Fibroblast of skin of right biceps (primary cell): ENCODE results near the gene KATNIP.

Experiments
- DNase-seq: peaks from one replicate; pipeline ENCODE4 v3.0.0-alpha.2; 2013

KATNIP gene

GRCh38 chr16:27586711-27587110, 36.8 kb downstream of the KATNIP start:
- no peak for DNase-seq

DNA sequence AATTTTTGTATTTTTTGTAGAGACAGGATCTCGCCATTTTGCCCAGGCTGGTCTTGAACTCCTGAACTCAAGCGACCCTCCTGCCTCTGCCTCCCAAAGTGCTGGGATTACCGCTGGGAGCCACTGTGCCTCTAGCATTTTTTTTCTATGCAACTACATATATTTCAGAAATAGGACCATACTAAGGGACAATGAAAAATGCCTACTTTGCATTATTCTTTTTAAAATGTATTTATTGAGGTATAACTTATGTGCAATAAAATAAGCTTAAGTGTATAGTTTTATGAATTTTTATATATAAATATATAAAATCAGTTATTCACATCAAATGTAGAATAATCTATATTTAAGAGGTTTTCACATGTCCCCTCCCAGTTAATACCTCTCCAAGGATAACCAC, 38.1 kb downstream of the KATNIP start:
- DNase-seq = no peak

DNA sequence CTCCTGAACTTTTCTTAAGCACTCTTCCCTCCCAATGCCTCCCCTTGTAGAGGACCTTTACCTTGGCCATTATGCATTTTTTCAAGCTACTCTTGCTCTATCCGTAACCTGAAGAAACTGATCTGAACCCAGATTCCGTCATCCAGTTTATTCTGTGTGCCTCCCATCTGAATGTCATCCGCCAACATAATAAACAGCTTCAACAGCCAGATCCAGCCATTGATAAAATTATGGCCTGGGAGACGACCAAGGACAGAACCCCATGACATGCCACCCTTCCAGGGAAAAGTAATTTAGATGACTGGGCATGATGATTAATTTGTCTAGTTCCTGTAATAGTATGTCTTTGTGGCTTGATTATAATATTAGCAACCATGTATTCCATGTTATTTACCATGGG, 41.9 kb downstream of the KATNIP start:
- DNase-seq = no peak

DNA sequence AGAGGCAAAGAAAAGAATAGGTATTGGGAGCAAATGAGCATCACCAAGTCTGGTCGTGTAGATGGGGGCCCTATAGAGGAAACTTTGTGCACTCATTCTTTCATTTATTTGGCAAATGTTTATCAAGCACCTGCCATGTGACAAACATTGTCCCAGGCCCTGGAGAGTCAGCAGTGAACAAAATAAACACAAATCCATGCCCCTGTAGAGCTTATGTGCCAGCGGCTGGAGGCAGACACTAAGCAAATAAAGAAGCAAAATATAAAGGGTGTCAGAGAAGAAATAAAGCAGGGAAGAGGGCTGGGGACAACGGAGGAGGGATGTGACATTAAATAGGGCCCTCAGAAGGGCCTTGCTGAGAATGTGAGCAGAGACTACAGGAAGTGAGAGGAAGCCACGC, 45.5 kb downstream of the KATNIP start:
- no peak for DNase-seq

DNA sequence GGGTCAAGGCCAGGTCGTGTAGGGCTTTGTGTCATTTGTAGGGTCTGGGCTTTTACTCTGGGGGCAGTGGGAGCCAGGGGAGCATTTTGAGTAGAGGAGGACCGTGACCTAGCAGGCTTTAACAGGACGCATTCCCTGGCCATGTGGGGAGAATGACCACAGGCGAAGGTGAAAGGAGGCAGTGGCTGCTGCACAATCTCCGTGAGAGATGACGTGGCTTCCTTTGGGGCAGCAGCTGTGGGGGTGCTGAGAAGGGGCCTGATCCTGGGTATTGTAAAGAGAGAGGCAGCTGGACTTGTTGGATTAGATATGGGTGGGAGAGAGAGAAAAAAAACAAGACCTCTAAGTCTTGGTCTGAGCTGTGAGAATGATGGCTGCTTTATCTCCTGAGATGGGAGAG, 46.0 kb downstream of the KATNIP start:
- DNase-seq = no peak

DNA sequence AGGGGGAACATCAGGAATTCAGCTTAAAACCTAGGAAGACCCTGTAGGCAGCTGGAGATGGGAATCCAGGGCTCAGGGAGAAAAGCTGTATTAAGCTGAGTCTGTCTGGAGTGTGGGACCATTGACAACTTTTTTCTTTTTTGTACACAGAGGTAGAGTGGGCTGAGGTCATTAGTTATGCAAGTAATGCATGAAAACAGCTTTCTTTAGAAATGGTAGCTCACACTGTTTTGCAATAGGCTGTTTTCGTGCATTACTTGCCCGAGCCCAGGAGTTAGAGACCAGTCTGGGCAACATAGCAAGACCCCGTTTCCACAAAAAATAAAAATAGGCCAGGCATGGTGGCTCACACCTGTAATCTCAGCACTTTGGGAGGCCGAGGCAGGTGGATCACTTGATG, 46.5 kb downstream of the KATNIP start:
- no peak for DNase-seq

DNA sequence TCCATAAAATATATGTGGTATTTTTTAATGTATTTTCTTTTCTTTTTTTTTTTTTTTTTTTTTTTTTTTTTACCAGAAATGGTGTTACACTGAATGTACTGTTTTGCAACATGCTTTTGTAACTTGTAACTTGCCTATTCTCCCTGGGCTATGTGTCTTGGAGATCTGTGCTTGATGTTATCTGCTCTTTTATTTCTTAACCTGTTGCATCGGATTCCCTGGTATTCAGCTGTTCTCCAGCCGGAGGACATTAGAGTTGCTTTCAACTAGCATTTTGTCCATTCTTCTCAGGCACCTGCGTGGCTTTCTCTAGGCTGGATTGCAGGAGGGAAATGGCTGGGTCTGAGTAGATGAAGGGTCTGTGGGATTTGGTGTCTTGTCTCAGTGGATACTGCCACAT, 47.4 kb downstream of the KATNIP start:
- DNase-seq = no peak

DNA sequence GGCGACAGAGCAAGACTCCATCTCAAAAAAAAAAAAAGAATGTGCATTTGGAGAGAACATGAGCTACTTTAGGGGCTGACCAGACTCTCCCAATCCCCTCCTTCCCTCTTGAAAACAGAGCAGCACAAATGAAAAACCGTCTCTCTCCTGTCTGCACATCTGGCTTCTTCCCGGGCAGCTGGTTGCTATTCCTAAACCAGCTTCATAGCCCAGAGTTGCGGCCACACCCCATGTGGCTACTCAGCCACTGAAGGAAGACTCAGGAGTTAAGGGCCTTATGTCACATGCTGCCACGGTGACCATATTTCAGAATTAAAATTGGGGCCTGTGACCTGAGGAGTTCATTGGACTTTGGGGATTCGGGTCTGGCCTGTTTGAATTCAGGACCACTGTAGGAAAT, 48.3 kb downstream of the KATNIP start:
- DNase-seq = no peak

GRCh38 chr16:27598931-27599565, 49.1 kb downstream of the KATNIP start:
- no peak for DNase-seq

GRCh38 chr16:27599606-27600005, 49.7 kb downstream of the KATNIP start:
- DNase-seq = no peak
